Gastroesophageal sphincter (tissue), 3 donors: ENCODE data around the gene ZFHX3.

Experiments
- CTCF ChIP-seq, 4 experiments: fragments of 200-600 bp in 2 of 4; fragments of 450-650 bp in 2 of 4; sonication (generic) in 1 of 4; IDR thresholded peaks; one replicate each; pipeline ENCODE4 v1.5.1; 2017 to 2019; ENCODE audit warnings: antibody characterized with exemption in 4 of 4, mild to moderate bottlenecking in 2 of 4, moderate library complexity in 2 of 4
- EP300 ChIP-seq: sonication (generic); formaldehyde crosslinking; IDR thresholded peaks from one replicate; pipeline ENCODE4 v1.6.1; 2017; ENCODE audit warnings: antibody characterized with exemption, mild to moderate bottlenecking
- POLR2A ChIP-seq, 2 donors: fragments of 450-650 bp; IDR thresholded peaks; one replicate each; pipeline ENCODE4 v1.6.1; 2017; ENCODE audit warnings: antibody characterized with exemption in 2 of 2, mild to moderate bottlenecking in 2 of 2, moderate library complexity in 1 of 2
- POLR2AphosphoS5 ChIP-seq: sonication (generic); formaldehyde crosslinking; IDR thresholded peaks from one replicate; pipeline ENCODE4 v1.6.1; 2017; ENCODE audit warnings: antibody characterized with exemption

- TF ChIP-seq CTCF (IDR thresholded peaks at IDR 0.05) (no peak), POLR2AphosphoS5 (no peak), POLR2A (IDR thresholded peaks at IDR 0.05) (no peak), EP300 (no peak)
These were observed 303.7 kb downstream of the ZFHX3 start for GRCh38 chr16:72744076-72744793.
